LNCaP clone FGC (cell line): ENCODE measurements around the gene PEX14.

Experiments used
- DNase-seq: peaks from one replicate; pipeline ENCODE4 v3.0.0-alpha.2; 2011; ENCODE audit warnings: low read depth
- H3K4me3 ChIP-seq: 2 replicates; pipeline ENCODE4 v1.5.1; 2011; ENCODE audit warnings: mild to moderate bottlenecking, low read depth, low read length, control low read depth
- TF ChIP-seq, protein P1 (sequence below): IDR thresholded peaks from 2 replicates; pipeline ENCODE4 v1.5.1; 2012; ENCODE audit warnings: mild to moderate bottlenecking; ENCODE audit not compliant: control insufficient read depth, insufficient read depth; ENCODE audit errors: extremely low read depth

Gene PEX14

DNA sequence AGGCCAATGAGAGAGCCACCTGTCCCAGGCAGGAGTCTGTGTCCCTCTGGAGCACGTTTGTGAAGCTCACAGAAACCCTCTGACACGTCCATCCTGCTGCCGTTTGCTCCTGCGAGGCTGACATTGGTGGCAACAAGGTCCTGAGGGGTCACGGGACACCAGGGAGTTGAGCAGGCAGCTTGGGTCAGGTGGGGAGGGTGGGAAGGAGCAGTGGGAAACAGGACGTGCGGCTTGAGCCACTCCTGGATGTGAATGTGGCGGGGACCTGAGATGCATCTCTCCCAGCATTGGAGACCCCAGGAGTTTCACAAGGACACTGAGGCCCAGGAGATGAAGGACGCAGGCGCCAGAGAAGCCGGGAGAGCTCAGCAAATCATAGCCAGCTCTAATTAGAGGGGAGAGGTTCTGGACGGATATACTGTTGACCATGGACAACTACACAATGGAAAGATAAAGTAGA lies 149.0 kb downstream of the PEX14 start:
- no peak overlapping the region for H3K4me3 ChIP-seq
- TF ChIP-seq, protein P1, sequence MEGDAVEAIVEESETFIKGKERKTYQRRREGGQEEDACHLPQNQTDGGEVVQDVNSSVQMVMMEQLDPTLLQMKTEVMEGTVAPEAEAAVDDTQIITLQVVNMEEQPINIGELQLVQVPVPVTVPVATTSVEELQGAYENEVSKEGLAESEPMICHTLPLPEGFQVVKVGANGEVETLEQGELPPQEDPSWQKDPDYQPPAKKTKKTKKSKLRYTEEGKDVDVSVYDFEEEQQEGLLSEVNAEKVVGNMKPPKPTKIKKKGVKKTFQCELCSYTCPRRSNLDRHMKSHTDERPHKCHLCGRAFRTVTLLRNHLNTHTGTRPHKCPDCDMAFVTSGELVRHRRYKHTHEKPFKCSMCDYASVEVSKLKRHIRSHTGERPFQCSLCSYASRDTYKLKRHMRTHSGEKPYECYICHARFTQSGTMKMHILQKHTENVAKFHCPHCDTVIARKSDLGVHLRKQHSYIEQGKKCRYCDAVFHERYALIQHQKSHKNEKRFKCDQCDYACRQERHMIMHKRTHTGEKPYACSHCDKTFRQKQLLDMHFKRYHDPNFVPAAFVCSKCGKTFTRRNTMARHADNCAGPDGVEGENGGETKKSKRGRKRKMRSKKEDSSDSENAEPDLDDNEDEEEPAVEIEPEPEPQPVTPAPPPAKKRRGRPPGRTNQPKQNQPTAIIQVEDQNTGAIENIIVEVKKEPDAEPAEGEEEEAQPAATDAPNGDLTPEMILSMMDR: no peak
- no peak for DNase-seq

DNA sequence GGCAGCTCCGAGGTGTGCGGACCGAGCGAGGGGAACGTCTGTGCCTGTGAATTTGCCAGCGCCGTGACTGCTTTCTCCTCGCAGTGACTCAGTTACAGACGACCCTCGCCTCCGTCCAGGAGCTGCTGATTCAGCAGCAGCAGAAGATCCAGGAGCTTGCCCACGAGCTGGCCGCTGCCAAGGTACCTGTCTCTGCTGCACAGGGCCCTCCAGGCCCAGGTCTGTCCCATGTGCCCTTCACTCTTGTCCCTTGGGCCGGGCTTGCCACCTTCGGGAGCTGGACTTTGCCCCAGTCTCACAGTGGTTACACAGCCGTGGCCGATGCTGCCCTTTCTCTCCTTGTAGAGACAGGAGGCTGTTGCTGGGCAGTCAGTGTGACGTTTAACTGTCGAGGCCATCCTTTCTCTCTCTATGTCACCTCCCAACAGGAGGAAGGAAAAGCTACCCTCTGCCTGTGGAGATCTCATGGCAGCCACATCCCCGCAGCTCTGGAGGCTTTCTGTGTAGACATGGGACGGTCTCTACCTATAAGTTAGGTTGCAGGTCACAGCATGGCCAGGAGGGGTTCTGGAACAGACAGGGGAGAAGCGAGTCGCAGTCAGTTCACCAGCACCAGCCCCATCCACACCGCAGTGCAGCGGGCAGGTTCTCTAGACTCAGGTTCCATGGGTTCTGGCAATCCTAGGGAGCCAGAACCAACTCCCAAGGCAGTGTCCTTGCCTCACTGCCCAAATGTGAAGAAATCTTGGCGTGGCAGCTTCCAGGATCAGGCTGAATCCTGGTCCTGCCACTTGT lies 149.7 kb downstream of the PEX14 start:
- TF ChIP-seq, protein P1: no peak
- no peak for DNase-seq

DNA sequence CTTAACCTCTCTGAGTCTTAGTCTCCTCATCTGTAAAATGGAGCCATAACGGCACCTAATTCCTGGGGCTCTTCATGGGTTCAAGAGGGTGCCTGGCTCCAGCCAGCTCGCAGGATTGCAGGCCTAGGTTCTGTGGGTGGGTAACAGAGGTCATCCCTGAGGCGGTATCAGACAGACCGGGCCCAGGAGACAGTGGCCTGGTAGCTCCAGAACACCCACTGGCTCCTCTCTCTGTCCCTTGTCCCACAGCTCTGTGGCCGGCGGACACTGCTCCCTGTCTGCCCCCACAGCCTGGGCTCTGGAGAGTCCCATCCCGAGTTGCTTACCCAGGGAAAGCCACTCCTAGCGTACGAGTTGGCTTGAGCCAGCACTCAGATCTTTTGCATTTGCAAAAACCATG lies 150.3 kb downstream of the PEX14 start:
- no peak overlapping the region for H3K4me3 ChIP-seq
- TF ChIP-seq, protein P1: no peak
- DNase-seq: no peak

More for the DNA sequence above, 149.7 kb downstream of the PEX14 start:
- H3K4me3 ChIP-seq: no peak overlapping the region

DNA sequence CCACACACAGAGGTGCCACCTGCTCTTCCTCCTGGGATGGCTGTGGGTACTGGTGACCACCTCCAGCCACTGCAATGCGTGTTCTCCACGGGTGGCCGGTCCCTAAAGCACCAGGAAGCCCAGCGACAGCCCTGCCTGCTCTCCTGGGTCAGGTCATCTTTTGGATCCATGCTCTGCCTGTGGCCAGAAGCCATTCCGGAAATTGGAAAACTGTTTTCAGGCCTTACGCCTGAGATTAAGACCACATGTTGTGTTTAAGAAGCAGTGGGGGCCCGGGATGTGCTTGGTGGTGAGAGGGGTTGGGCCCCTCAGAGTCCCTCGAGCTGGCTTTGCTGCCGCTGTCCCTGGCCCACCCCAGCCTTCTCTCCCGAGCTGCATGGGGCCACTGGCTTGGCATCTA lies 150.8 kb downstream of the PEX14 start:
- H3K4me3 ChIP-seq: no peak overlapping the region
- no peak for DNase-seq
- TF ChIP-seq, protein P1: no peak

DNA sequence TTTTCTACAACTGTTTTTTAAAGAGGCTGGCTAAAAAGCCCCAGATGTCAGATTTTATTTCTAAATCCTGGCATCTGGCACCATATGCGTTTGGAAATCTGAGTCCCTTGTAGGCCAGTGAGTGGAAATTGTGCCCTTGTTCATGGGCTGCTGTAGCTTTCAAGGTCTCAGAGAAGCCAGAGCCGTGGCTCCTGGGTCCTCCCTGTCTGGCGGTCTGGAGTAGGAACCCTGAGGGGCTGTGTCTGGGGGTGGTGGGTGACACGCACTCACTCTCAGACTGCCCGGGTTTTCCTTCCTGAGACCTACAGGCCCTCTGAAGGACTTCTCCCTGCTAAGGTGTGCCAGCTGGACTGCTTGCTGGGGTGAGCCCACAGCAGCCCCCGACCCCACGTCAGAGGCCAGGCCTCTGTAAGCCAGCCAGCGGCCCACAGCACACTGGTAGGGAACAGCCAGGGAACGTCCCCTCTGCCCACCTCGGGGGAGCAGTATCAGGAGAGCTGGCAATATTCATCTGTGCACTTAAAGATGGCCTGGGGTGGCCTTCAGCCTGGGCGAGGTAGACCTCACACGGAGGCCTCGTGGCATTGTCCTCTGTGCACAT lies 151.5 kb downstream of the PEX14 start:
- TF ChIP-seq, protein P1: no peak
- no peak for DNase-seq
- H3K4me3 ChIP-seq: no peak overlapping the region

DNA sequence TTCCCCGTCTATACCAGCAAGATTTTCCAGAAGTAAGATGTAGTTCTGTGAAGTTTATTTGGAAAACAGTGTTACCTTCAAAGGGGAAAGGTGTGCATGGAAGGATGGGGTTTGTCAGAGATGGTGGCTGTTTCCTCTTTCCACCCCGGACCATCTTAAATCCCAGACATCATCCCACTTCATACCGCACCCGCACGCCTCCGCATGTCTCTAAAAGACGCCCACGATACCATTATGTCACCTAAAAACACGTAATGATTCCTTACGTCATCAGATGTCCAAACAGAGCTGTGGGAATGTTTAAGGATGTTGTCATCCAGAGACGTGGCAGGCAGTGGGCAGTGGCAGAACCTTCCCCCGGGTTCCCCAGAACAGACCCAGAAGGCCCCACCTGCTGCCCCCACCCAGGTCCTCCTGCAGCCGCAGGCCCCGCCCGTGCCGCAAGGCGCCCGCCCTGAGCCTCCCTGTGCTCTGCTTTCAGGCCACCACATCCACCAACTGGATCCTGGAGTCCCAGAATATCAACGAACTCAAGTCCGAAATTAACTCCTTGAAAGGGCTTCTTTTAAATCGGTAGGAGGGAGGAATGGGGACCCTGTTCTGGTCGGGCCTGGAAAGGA lies 152.2 kb downstream of the PEX14 start:
- no peak overlapping the region for H3K4me3 ChIP-seq
- DNase-seq: no peak
- TF ChIP-seq, protein P1: no peak
